Measurements from ENCODE around the gene POLK.
"Not testable (repeated sequence)": the region's sequence is repeated elsewhere in the genome, so short reads cannot be mapped to it uniquely, and the experiment has no call there.

The POLK gene

DNA sequence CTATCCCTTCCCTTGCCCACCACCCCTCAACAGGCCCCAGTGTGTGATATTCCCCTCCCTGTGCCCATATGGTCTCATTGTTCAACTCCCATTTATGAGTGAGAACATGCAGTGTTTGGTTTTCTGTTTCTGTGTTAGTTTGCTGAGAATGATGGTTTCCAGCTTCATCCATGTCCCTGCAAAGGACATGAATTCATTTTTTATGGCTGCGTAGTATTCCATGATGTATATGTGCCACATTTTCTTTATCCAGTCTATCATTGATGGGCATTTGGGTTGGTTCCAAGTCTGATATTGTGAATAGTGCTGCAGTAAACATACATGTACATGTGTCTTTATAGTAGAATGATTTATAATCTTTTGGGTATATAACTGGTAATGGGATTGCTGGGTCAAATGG is 49.0 kb downstream of the POLK start:
- H2AFZ ChIP-seq (ENCODE audit: insufficient read depth, low read length, poor library complexity); H2BK120ac ChIP-seq (ENCODE audit: insufficient read depth, low read length, poor library complexity); DNase-seq; H3K14ac ChIP-seq (ENCODE audit: low read length); H3K9ac ChIP-seq (ENCODE audit: low read length); H3K79me2 ChIP-seq (ENCODE audit: control insufficient read depth, insufficient read depth, low read length, poor library complexity); H4K8ac ChIP-seq (ENCODE audit: low read depth, low read length); H3K18ac ChIP-seq (ENCODE audit: low read length); H3K79me1 ChIP-seq (ENCODE audit: low read length); H3K27ac ChIP-seq (ENCODE audit: low read depth, low read length); H2BK12ac ChIP-seq (ENCODE audit: low read length); H2BK5ac ChIP-seq (ENCODE audit: low read depth, low read length, poor library complexity); H3K36me3 ChIP-seq (ENCODE audit: control insufficient read depth in 1 of 2, insufficient read depth in 2 of 2, low read length in 2 of 2); H3K4me1 ChIP-seq (ENCODE audit: control insufficient read depth in 1 of 2, insufficient read depth in 2 of 2, low read length in 2 of 2); H3K23ac ChIP-seq (ENCODE audit: low read length); H3K4me2 ChIP-seq (ENCODE audit: low read length); H2AK5ac ChIP-seq (ENCODE audit: low read length); H4K91ac ChIP-seq (ENCODE audit: low read depth, low read length); H3K27me3 ChIP-seq (ENCODE audit: insufficient read depth, low read length); H3K9me3 ChIP-seq (ENCODE audit: insufficient read depth, low read depth, low read length); H3K4me3 ChIP-seq (ENCODE audit: low read depth, low read length); H3K4ac ChIP-seq (ENCODE audit: low read depth, low read length); H4K12ac ChIP-seq (ENCODE audit: low read depth, low read length): not testable (repeated sequence)
- no CpG with 5 or more reads among the region's 1 CpG for WGBS (ENCODE audit: extremely low coverage, insufficient coverage, insufficient read length)

DNA sequence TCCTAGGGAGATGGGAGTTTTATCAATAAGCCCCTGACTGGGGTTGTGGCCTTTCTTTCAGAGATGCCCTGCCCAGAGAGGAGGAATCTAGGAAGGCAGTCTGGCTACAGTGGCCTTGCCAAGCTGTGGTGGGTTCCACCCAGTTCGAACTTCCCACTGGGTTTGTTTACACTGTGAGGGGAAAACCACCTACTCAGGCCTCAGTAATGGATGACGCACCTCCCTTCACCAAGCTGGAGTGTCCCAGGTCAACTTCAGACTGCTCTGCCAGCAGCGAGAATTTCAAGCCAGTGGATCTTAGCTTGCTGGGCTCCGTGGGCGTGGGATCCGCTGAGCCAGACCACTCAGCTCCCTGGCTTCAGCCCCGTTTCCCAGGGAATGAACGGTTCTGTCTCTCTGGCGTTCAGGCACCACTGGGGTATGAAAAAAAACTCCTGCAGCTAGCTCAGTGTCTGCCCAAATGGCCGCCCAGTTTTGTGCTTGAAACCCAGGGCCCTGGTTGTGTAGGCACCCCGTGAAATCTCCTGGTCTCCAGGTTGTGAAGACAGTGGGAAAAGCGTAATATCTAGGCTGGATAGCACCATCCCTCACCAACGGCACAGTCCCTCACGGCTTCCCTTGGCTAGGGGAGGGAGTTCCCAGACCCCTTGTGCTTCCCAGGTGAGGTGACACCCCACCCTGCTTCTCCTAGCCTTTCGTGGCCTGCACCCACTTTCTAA is 54.5 kb downstream of the POLK start:
- not testable (repeated sequence) for H2AFZ ChIP-seq (ENCODE audit: insufficient read depth, low read length, poor library complexity); H3K79me2 ChIP-seq (ENCODE audit: control insufficient read depth, insufficient read depth, low read length, poor library complexity); H3K9me3 ChIP-seq (ENCODE audit: insufficient read depth, low read depth, low read length); H4K12ac ChIP-seq (ENCODE audit: low read depth, low read length); H4K8ac ChIP-seq (ENCODE audit: low read depth, low read length); H3K4me3 ChIP-seq (ENCODE audit: low read depth, low read length); H3K27me3 ChIP-seq (ENCODE audit: insufficient read depth, low read length); H2BK120ac ChIP-seq (ENCODE audit: insufficient read depth, low read length, poor library complexity); H3K79me1 ChIP-seq (ENCODE audit: low read length); H2BK5ac ChIP-seq (ENCODE audit: low read depth, low read length, poor library complexity); H3K23ac ChIP-seq (ENCODE audit: low read length); H3K4me2 ChIP-seq (ENCODE audit: low read length); H2AK5ac ChIP-seq (ENCODE audit: low read length); DNase-seq; H3K9ac ChIP-seq (ENCODE audit: low read length); H3K4ac ChIP-seq (ENCODE audit: low read depth, low read length); H3K36me3 ChIP-seq (ENCODE audit: control insufficient read depth in 1 of 2, insufficient read depth in 2 of 2, low read length in 2 of 2)
- H3K14ac ChIP-seq (ENCODE audit: low read length) = peak overlapping the region; percentile 46
- peak overlapping the region; percentile 27 for H4K91ac ChIP-seq (ENCODE audit: low read depth, low read length)
- no CpG with 5 or more reads among the region's 15 CpGs for WGBS (ENCODE audit: extremely low coverage, insufficient coverage, insufficient read length)
- H2BK12ac ChIP-seq (ENCODE audit: low read length) = peak overlapping the region; percentile 48
- peak overlapping the region; percentile 75 for H3K27ac ChIP-seq (ENCODE audit: low read depth, low read length)
- peaks cover 14 to 16% of the 10 kb centered on the region in 2 experiments for H3K4me1 ChIP-seq (ENCODE audit: control insufficient read depth in 1 of 2, insufficient read depth in 2 of 2, low read length in 2 of 2)
- H3K18ac ChIP-seq (ENCODE audit: low read length) = peak overlapping the region; percentile 3

DNA sequence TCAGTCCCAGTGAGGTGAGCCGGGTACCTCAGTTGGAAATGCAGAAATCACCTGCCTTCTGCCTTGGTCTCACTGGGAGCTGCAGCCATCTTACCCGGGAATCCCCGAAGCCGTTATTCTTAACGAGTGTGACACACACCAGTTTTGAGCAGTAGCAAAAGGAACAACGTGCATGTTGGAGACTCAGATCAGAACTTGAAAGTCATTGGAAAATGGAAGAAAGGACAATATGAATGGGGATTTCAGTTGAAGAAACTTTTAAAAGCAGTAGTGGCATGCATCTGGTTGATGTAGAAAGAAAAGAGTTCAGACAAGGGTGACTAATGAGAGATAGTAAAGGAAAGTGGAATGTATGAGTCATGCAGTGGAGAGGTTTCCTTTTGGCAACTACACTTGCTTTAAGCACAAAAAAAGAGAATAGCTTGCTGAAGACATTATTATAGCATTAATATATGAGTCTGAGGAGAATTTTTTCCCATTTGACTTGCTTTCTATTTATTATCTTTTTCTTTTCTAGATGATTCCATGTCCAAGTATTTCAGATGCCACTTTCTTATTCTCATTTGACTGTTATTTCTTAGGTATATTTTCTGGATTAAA is 55.1 kb downstream of the POLK start:
- no peak overlapping the region for H3K14ac ChIP-seq (ENCODE audit: low read length)
- H3K27me3 ChIP-seq (ENCODE audit: insufficient read depth, low read length) = no peaks in the 10 kb centered on the region
- H3K27ac ChIP-seq (ENCODE audit: low read depth, low read length) = peak overlapping the region; percentile 75
- no peak overlapping the region for H3K9ac ChIP-seq (ENCODE audit: low read length)
- no peak overlapping the region for H2BK120ac ChIP-seq (ENCODE audit: insufficient read depth, low read length, poor library complexity)
- no peak overlapping the region for H4K12ac ChIP-seq (ENCODE audit: low read depth, low read length)
- no peak overlapping the region for H3K4me3 ChIP-seq (ENCODE audit: low read depth, low read length)
- no peaks in the 10 kb centered on the region for H3K9me3 ChIP-seq (ENCODE audit: insufficient read depth, low read depth, low read length)
- no peak overlapping the region for H3K4ac ChIP-seq (ENCODE audit: low read depth, low read length)
- no peak overlapping the region for H3K18ac ChIP-seq (ENCODE audit: low read length)
- no peaks in the 10 kb centered on the region for H3K79me2 ChIP-seq (ENCODE audit: control insufficient read depth, insufficient read depth, low read length, poor library complexity)
- H3K4me2 ChIP-seq (ENCODE audit: low read length) = no peak overlapping the region
- no peak overlapping the region for H4K8ac ChIP-seq (ENCODE audit: low read depth, low read length)
- no peak overlapping the region for H2BK5ac ChIP-seq (ENCODE audit: low read depth, low read length, poor library complexity)
- peaks cover 4% of the 10 kb centered on the region for H3K79me1 ChIP-seq (ENCODE audit: low read length)
- H2BK12ac ChIP-seq (ENCODE audit: low read length) = peak overlapping the region; percentile 48
- no peak overlapping the region for H2AK5ac ChIP-seq (ENCODE audit: low read length)
- no peak overlapping the region for H4K91ac ChIP-seq (ENCODE audit: low read depth, low read length)
- H3K36me3 ChIP-seq (ENCODE audit: control insufficient read depth in 1 of 2, insufficient read depth in 2 of 2, low read length in 2 of 2) = peaks cover 0 to 6% of the 10 kb centered on the region in 2 experiments
- no peak overlapping the region for H2AFZ ChIP-seq (ENCODE audit: insufficient read depth, low read length, poor library complexity)
- no CpG with 5 or more reads among the region's 6 CpGs for WGBS (ENCODE audit: extremely low coverage, insufficient coverage, insufficient read length)
- peak; percentile 22 to 76 for DNase-seq
- no peak overlapping the region for H3K23ac ChIP-seq (ENCODE audit: low read length)
- H3K4me1 ChIP-seq (ENCODE audit: control insufficient read depth in 1 of 2, insufficient read depth in 2 of 2, low read length in 2 of 2) = peaks cover 14 to 16% of the 10 kb centered on the region in 2 experiments

GRCh38 chr5:75567710-75568109 is 56.0 kb downstream of the POLK start:
- no peak overlapping the region for H3K4ac ChIP-seq (ENCODE audit: low read depth, low read length)
- H3K36me3 ChIP-seq (ENCODE audit: control insufficient read depth in 1 of 2, insufficient read depth in 2 of 2, low read length in 2 of 2) = peaks cover 0 to 6% of the 10 kb centered on the region in 2 experiments
- no peak overlapping the region for H2BK120ac ChIP-seq (ENCODE audit: insufficient read depth, low read length, poor library complexity)
- H3K4me3 ChIP-seq (ENCODE audit: low read depth, low read length) = no peak overlapping the region
- no peak overlapping the region for H2AFZ ChIP-seq (ENCODE audit: insufficient read depth, low read length, poor library complexity)
- H3K79me2 ChIP-seq (ENCODE audit: control insufficient read depth, insufficient read depth, low read length, poor library complexity) = no peaks in the 10 kb centered on the region
- no peak overlapping the region for H4K12ac ChIP-seq (ENCODE audit: low read depth, low read length)
- H3K18ac ChIP-seq (ENCODE audit: low read length) = no peak overlapping the region
- H3K27ac ChIP-seq (ENCODE audit: low read depth, low read length) = peak overlapping the region; percentile 54
- H3K23ac ChIP-seq (ENCODE audit: low read length) = no peak overlapping the region
- H2BK5ac ChIP-seq (ENCODE audit: low read depth, low read length, poor library complexity) = peak overlapping the region; percentile 19
- no CpG with 5 or more reads among the region's 2 CpGs for WGBS (ENCODE audit: extremely low coverage, insufficient coverage, insufficient read length)
- no peak overlapping the region for H3K4me2 ChIP-seq (ENCODE audit: low read length)
- no peak overlapping the region for H2BK12ac ChIP-seq (ENCODE audit: low read length)
- no peak overlapping the region for H4K91ac ChIP-seq (ENCODE audit: low read depth, low read length)
- peaks cover 14 to 16% of the 10 kb centered on the region in 2 experiments for H3K4me1 ChIP-seq (ENCODE audit: control insufficient read depth in 1 of 2, insufficient read depth in 2 of 2, low read length in 2 of 2)
- H3K79me1 ChIP-seq (ENCODE audit: low read length) = peaks cover 4% of the 10 kb centered on the region
- H3K9ac ChIP-seq (ENCODE audit: low read length) = no peak overlapping the region
- DNase-seq = no peak
- no peaks in the 10 kb centered on the region for H3K9me3 ChIP-seq (ENCODE audit: insufficient read depth, low read depth, low read length)
- H3K14ac ChIP-seq (ENCODE audit: low read length) = no peak overlapping the region
- no peak overlapping the region for H4K8ac ChIP-seq (ENCODE audit: low read depth, low read length)
- no peak overlapping the region for H2AK5ac ChIP-seq (ENCODE audit: low read length)
- H3K27me3 ChIP-seq (ENCODE audit: insufficient read depth, low read length) = no peaks in the 10 kb centered on the region

All from trophoblast cell (in vitro differentiated cells and primary cell).